GM21723 (cell line): ENCODE data around the gene FOXB1.

Experiments used
- ATAC-seq: cut with Tn5 transposase; IDR thresholded peaks from one replicate; pipeline ENCODE4 v1.9.1; 2021; ENCODE audit warnings: mild to moderate bottlenecking, moderate library complexity; ENCODE audit not compliant: unreplicated experiment

FOXB1 gene

GRCh38 chr15:60004009-60004845 is at the start of gene FOXB1:
Gene FOXB1 (plus strand): TSS chr15:60004311. CDS start chr15:60004964, 653 bp downstream.
- ATAC-seq: no peak

- ATAC-seq: no peak
These were observed 45.8 kb upstream of the FOXB1 start for GRCh38 chr15:59958288-59958687.

- ATAC-seq: no peak
These were observed 43.8 kb upstream of the FOXB1 start for GRCh38 chr15:59960318-59960717.

- ATAC-seq: no peak
These were observed 40.8 kb upstream of the FOXB1 start for GRCh38 chr15:59963322-59963721.

- ATAC-seq: no peak
These were observed 40.2 kb upstream of the FOXB1 start for GRCh38 chr15:59963925-59964324.

- ATAC-seq: no peak
These were observed 38.4 kb upstream of the FOXB1 start for GRCh38 chr15:59965741-59966140.

- no peak for ATAC-seq
These were observed 37.8 kb upstream of the FOXB1 start for GRCh38 chr15:59966262-59966661.

- ATAC-seq: no peak
These were observed 35.8 kb upstream of the FOXB1 start for GRCh38 chr15:59968314-59968713.

GRCh38 chr15:59972241-59972640 is 31.9 kb upstream of the FOXB1 start:
- ATAC-seq: no peak

- no peak for ATAC-seq
These were observed 27.4 kb upstream of the FOXB1 start for GRCh38 chr15:59976480-59977271.

GRCh38 chr15:59991834-59992233 is 12.3 kb upstream of the FOXB1 start:
- ATAC-seq: no peak

- no peak for ATAC-seq
These were observed 10.9 kb upstream of the FOXB1 start for GRCh38 chr15:59993041-59993750.

- ATAC-seq: no peak
These were observed 10.1 kb upstream of the FOXB1 start for GRCh38 chr15:59993950-59994401.

- ATAC-seq: no peak
These were observed 9.6 kb upstream of the FOXB1 start for GRCh38 chr15:59994526-59994887.

- ATAC-seq: no peak
These were observed 9.1 kb upstream of the FOXB1 start for GRCh38 chr15:59994888-59995557.

- no peak for ATAC-seq
These were observed 8.4 kb upstream of the FOXB1 start for GRCh38 chr15:59995568-59996297.

GRCh38 chr15:59996298-59997041 is 7.6 kb upstream of the FOXB1 start:
- ATAC-seq: no peak

GRCh38 chr15:59997070-59997701 is 6.9 kb upstream of the FOXB1 start:
- peak; percentile 81 for ATAC-seq
